AG09319 (cell line): Measurements from ENCODE around the gene PPP2R5C.
A peak's percentile ranks its signal among the peaks of the same experiment; 100 is the strongest.

Experiments
- DNase-seq: peaks from one replicate; pipeline ENCODE4 v3.0.0-alpha.2; 2010; ENCODE audit warnings: low read depth; ENCODE audit errors: extremely low read depth
- CTCF ChIP-seq: IDR thresholded peaks from 2 replicates; pipeline ENCODE4 v1.5.1; 2011; ENCODE audit warnings: low read depth, mild to moderate bottlenecking, inconsistent platforms, low read length, moderate library complexity

PPP2R5C gene

GRCh38 chr14:101836135-101836534, 74.6 kb downstream of the PPP2R5C start:
- DNase-seq, result no peak
- TF ChIP-seq CTCF, result no peak

- DNase-seq, result no peak
- TF ChIP-seq CTCF, result no peak
These were observed 77.0 kb downstream of the PPP2R5C start for GRCh38 chr14:101838476-101838875.

- no peak for DNase-seq
- TF ChIP-seq CTCF, result no peak
These were observed 77.7 kb downstream of the PPP2R5C start for GRCh38 chr14:101839236-101839635.

- TF ChIP-seq CTCF, result no peak
- no peak for DNase-seq
These were observed 78.2 kb downstream of the PPP2R5C start for GRCh38 chr14:101839661-101840060.

GRCh38 chr14:101840649-101841369, 79.3 kb downstream of the PPP2R5C start:
- no peak for DNase-seq
- no peak for TF ChIP-seq CTCF

GRCh38 chr14:101843038-101843437, 81.5 kb downstream of the PPP2R5C start:
- no peak for TF ChIP-seq CTCF
- DNase-seq, result no peak

- TF ChIP-seq CTCF, result peak; percentile 13; the same call in 1 of the 2 replicates
- DNase-seq, result no peak
These were observed 82.2 kb downstream of the PPP2R5C start for GRCh38 chr14:101843665-101844064.
